Calu3 (cell line): ENCODE data around the gene PRTG. TPM values are rescaled to one million over a fixed set of nuclear protein-coding genes. Genes with fewer than 3 reads are reported as not detected.

ENCODE experiments used
- BruUV-seq: library from RNA; stranded (reverse); fragments of 400-500 nt; replicated peaks from 2 replicates; lab custom pipeline; 2021; lab: Mats Ljungman, UMichigan
- CTCF ChIA-PET: fragments of 300-600 bp; sonication (Branson Sonifier 250); formaldehyde crosslinking; loops from one replicate; lab custom pipeline; 2022; ENCODE audit warnings: antibody characterized with exemption; lab: Charles Lee
- DNase-seq: peaks from one replicate; pipeline ENCODE4 v3.0.0; 2022
- H3K27ac Mint-ChIP-seq: one replicate; pipeline ENCODE4 v1.8.0; 2022; ENCODE audit warnings: mixed read lengths; ENCODE audit not compliant: unreplicated experiment
- H3K27me3 Mint-ChIP-seq: one replicate; pipeline ENCODE4 v1.8.0; 2022; ENCODE audit warnings: mixed read lengths; ENCODE audit not compliant: unreplicated experiment
- H3K36me3 Mint-ChIP-seq: one replicate; pipeline ENCODE4 v1.8.0; 2022; ENCODE audit warnings: mild to moderate bottlenecking, moderate library complexity, mixed read lengths; ENCODE audit not compliant: insufficient read depth, unreplicated experiment
- H3K4me1 Mint-ChIP-seq: one replicate; pipeline ENCODE4 v1.8.0; 2022; ENCODE audit warnings: mild to moderate bottlenecking, low read depth, mixed read lengths; ENCODE audit not compliant: unreplicated experiment
- H3K4me3 Mint-ChIP-seq: one replicate; pipeline ENCODE4 v1.8.0; 2022; ENCODE audit warnings: mild to moderate bottlenecking, low read depth, moderate library complexity, mixed read lengths; ENCODE audit not compliant: unreplicated experiment
- H3K9me3 Mint-ChIP-seq: one replicate; pipeline ENCODE4 v1.8.0; 2022; ENCODE audit warnings: low read depth, mixed read lengths; ENCODE audit not compliant: unreplicated experiment
- intact Hi-C: fragments of 100-400 bp; cut with micrococcal nuclease; formaldehyde crosslinking; loops from one replicate; pipeline ENCODE4 v1.10.0; 2022; ENCODE audit not compliant: unreplicated experiment
- total RNA-seq: library from RNA; stranded (reverse); gene quantifications from 2 replicates; pipeline ENCODE4 v1.2.3, GENCODE V29; 2022
- TF ChIP-seq, protein P1 (sequence below): fragments of 200-600 bp; IDR thresholded peaks from one replicate; pipeline ENCODE4 v1.8.0; 2022; ENCODE audit warnings: antibody characterized with exemption; ENCODE audit not compliant: unreplicated experiment

PRTG gene
- total RNA-seq, 1 experiment from 2014 or later: 12.0 TPM

GRCh38 chr15:55564347-55565145 lies 178.4 kb downstream of the PRTG start:
- no peaks in the 10 kb centered on the region for H3K36me3 Mint-ChIP-seq
- H3K27ac Mint-ChIP-seq: no peak overlapping the region
- CTCF ChIA-PET: interaction anchor here (1.0 kb wide), 1 partner anchor 38 kb away, joined by 6 read pairs; no protein-coding TSS in a partner anchor
- TF ChIP-seq, protein P1, sequence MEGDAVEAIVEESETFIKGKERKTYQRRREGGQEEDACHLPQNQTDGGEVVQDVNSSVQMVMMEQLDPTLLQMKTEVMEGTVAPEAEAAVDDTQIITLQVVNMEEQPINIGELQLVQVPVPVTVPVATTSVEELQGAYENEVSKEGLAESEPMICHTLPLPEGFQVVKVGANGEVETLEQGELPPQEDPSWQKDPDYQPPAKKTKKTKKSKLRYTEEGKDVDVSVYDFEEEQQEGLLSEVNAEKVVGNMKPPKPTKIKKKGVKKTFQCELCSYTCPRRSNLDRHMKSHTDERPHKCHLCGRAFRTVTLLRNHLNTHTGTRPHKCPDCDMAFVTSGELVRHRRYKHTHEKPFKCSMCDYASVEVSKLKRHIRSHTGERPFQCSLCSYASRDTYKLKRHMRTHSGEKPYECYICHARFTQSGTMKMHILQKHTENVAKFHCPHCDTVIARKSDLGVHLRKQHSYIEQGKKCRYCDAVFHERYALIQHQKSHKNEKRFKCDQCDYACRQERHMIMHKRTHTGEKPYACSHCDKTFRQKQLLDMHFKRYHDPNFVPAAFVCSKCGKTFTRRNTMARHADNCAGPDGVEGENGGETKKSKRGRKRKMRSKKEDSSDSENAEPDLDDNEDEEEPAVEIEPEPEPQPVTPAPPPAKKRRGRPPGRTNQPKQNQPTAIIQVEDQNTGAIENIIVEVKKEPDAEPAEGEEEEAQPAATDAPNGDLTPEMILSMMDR: no peak
- intact Hi-C loops: no loop called here
- no peaks in the 10 kb centered on the region for H3K4me1 Mint-ChIP-seq
- DNase-seq: no peak
- peaks cover 2% of the 10 kb centered on the region for H3K9me3 Mint-ChIP-seq
- H3K27me3 Mint-ChIP-seq: no peaks in the 10 kb centered on the region
- H3K4me3 Mint-ChIP-seq: no peak overlapping the region
- BruUV-seq: no TSS peak

- peaks cover 2% of the 10 kb centered on the region for H3K9me3 Mint-ChIP-seq
Observed at GRCh38 chr15:55562601-55563000, 180.4 kb downstream of the PRTG start.

More at GRCh38 chr15:55562601-55563000, 180.4 kb downstream of the PRTG start:
- Mint-ChIP-seq H3K27ac (no peak overlapping the region), H3K36me3 (no peaks in the 10 kb centered on the region), H3K27me3 (no peaks in the 10 kb centered on the region), H3K4me1 (no peaks in the 10 kb centered on the region), H3K4me3 (no peak overlapping the region)
- no TSS peak for BruUV-seq
- DNase-seq: no peak
- TF ChIP-seq, protein P1: no peak
- CTCF ChIA-PET: no interaction called here
- intact Hi-C loops: no loop called here

Other genes with a start within 250 kb of the PRTG start
- 1.7 and 3.3 TPM in 2 replicates for gene DNAAF4, start 234.9 kb downstream of the PRTG start, total RNA-seq
- gene PYGO1, start 154.8 kb downstream of the PRTG start, total RNA-seq: 2.5 and 2.8 TPM in 2 replicates